Esophagus squamous epithelium (tissue), 4 donors: Measurements from ENCODE around the gene SMARCE1.

ENCODE experiments used
- CTCF ChIP-seq, 6 experiments: fragments of 450-650 bp in 4 of 6; fragments of 200-600 bp in 2 of 6; sonication (generic) in 2 of 6; IDR thresholded peaks; one replicate each; pipeline ENCODE4 v1.5.1; 2016 to 2019; ENCODE audit warnings: antibody characterized with exemption in 6 of 6, mild to moderate bottlenecking in 4 of 6, moderate library complexity in 4 of 6
- POLR2A ChIP-seq, 4 donors: fragments of 450-650 bp; IDR thresholded peaks; one replicate each; pipeline ENCODE4 v1.6.1; 2017; ENCODE audit warnings: antibody characterized with exemption in 4 of 4, mild to moderate bottlenecking in 4 of 4, moderate library complexity in 3 of 4

GRCh38 chr17:40596261-40596919 is 51.2 kb downstream of the SMARCE1 start:
- no peak for TF ChIP-seq POLR2A (IDR thresholded peaks at IDR 0.05)
- no peak for TF ChIP-seq CTCF (IDR thresholded peaks at IDR 0.05)
